ENCODE measurements around the gene UXS1.

GRCh38 chr2:106117882-106118684 lies 76.0 kb downstream of the UXS1 start:
- TF ChIP-seq CTCF (IDR thresholded peaks at IDR 0.05; ENCODE audit: borderline replicate concordance, extremely low read depth, low read length, poor library complexity, severe bottlenecking) (no peak), EZH2 (IDR thresholded peaks at IDR 0.05; ENCODE audit: borderline replicate concordance, low read depth, low read length, severe bottlenecking) (no peak)

Measured in DND-41 (cell line).